ENCODE results near the gene PLCB2.

PLCB2 gene

GRCh38 chr15:40270246-40270995 lies 37.3 kb downstream of the PLCB2 start:
- Histone ChIP-seq H3K4me1 (ENCODE audit: insufficient read depth, low read length) (peaks cover 12% of the 10 kb centered on the region), H3K4me3 (ENCODE audit: low read depth in 1 of 2, low read length in 2 of 2) (no peak overlapping the region), H3K9ac (ENCODE audit: low read length) (no peak overlapping the region), H3K27me3 (ENCODE audit: control insufficient read depth in 1 of 2, insufficient read depth in 2 of 2, low read length in 2 of 2) (no peaks in the 10 kb centered on the region), H3K27ac (ENCODE audit: low read depth, low read length) (no peak overlapping the region), H3K9me3 (ENCODE audit: low read length) (no peaks in the 10 kb centered on the region), H3K36me3 (ENCODE audit: insufficient read depth, low read length) (no peaks in the 10 kb centered on the region)

- no peak overlapping the region for H3K9ac ChIP-seq (ENCODE audit: low read length)
- H3K4me3 ChIP-seq (ENCODE audit: low read depth in 1 of 2, low read length in 2 of 2) = no peak overlapping the region
- H3K27me3 ChIP-seq (ENCODE audit: control insufficient read depth in 1 of 2, insufficient read depth in 2 of 2, low read length in 2 of 2) = no peaks in the 10 kb centered on the region
- H3K4me1 ChIP-seq (ENCODE audit: insufficient read depth, low read length) = peaks cover 9% of the 10 kb centered on the region
- no peak overlapping the region for H3K27ac ChIP-seq (ENCODE audit: low read depth, low read length)
- no peaks in the 10 kb centered on the region for H3K9me3 ChIP-seq (ENCODE audit: low read length)
- no peaks in the 10 kb centered on the region for H3K36me3 ChIP-seq (ENCODE audit: insufficient read depth, low read length)
These were observed 38.1 kb downstream of the PLCB2 start for GRCh38 chr15:40269604-40270003.

GRCh38 chr15:40267670-40268069 lies 40.1 kb downstream of the PLCB2 start:
- Histone ChIP-seq H3K9me3 (ENCODE audit: low read length) (no peaks in the 10 kb centered on the region), H3K4me1 (ENCODE audit: insufficient read depth, low read length) (peaks cover 12% of the 10 kb centered on the region), H3K36me3 (ENCODE audit: insufficient read depth, low read length) (no peaks in the 10 kb centered on the region), H3K4me3 (ENCODE audit: low read depth in 1 of 2, low read length in 2 of 2) (no peak overlapping the region), H3K27ac (ENCODE audit: low read depth, low read length) (no peak overlapping the region), H3K27me3 (ENCODE audit: control insufficient read depth in 1 of 2, insufficient read depth in 2 of 2, low read length in 2 of 2) (no peaks in the 10 kb centered on the region), H3K9ac (ENCODE audit: low read length) (no peak overlapping the region)

- H3K4me3 ChIP-seq (ENCODE audit: low read depth in 1 of 2, low read length in 2 of 2) = no peak overlapping the region
- no peaks in the 10 kb centered on the region for H3K27me3 ChIP-seq (ENCODE audit: control insufficient read depth in 1 of 2, insufficient read depth in 2 of 2, low read length in 2 of 2)
- peak overlapping the region; percentile 7 for H3K27ac ChIP-seq (ENCODE audit: low read depth, low read length)
- H3K9ac ChIP-seq (ENCODE audit: low read length) = no peak overlapping the region
- H3K4me1 ChIP-seq (ENCODE audit: insufficient read depth, low read length) = peaks cover 12% of the 10 kb centered on the region
- H3K9me3 ChIP-seq (ENCODE audit: low read length) = no peaks in the 10 kb centered on the region
- H3K36me3 ChIP-seq (ENCODE audit: insufficient read depth, low read length) = no peaks in the 10 kb centered on the region
These were observed 40.9 kb downstream of the PLCB2 start for GRCh38 chr15:40266828-40267304.

GRCh38 chr15:40265875-40266274 lies 41.9 kb downstream of the PLCB2 start:
- no peak overlapping the region for H3K27ac ChIP-seq (ENCODE audit: low read depth, low read length)
- H3K27me3 ChIP-seq (ENCODE audit: control insufficient read depth in 1 of 2, insufficient read depth in 2 of 2, low read length in 2 of 2) = no peaks in the 10 kb centered on the region
- no peak overlapping the region for H3K4me3 ChIP-seq (ENCODE audit: low read depth in 1 of 2, low read length in 2 of 2)
- H3K36me3 ChIP-seq (ENCODE audit: insufficient read depth, low read length) = no peaks in the 10 kb centered on the region
- no peak overlapping the region for H3K9ac ChIP-seq (ENCODE audit: low read length)
- no peaks in the 10 kb centered on the region for H3K9me3 ChIP-seq (ENCODE audit: low read length)
- H3K4me1 ChIP-seq (ENCODE audit: insufficient read depth, low read length) = peaks cover 12% of the 10 kb centered on the region

GRCh38 chr15:40265355-40265754 lies 42.4 kb downstream of the PLCB2 start:
- Histone ChIP-seq H3K4me3 (ENCODE audit: low read depth in 1 of 2, low read length in 2 of 2) (no peak overlapping the region), H3K27me3 (ENCODE audit: control insufficient read depth in 1 of 2, insufficient read depth in 2 of 2, low read length in 2 of 2) (no peaks in the 10 kb centered on the region), H3K27ac (ENCODE audit: low read depth, low read length) (no peak overlapping the region), H3K36me3 (ENCODE audit: insufficient read depth, low read length) (no peaks in the 10 kb centered on the region), H3K4me1 (ENCODE audit: insufficient read depth, low read length) (peaks cover 12% of the 10 kb centered on the region), H3K9me3 (ENCODE audit: low read length) (no peaks in the 10 kb centered on the region), H3K9ac (ENCODE audit: low read length) (no peak overlapping the region)

- H3K4me1 ChIP-seq (ENCODE audit: insufficient read depth, low read length) = peaks cover 12% of the 10 kb centered on the region
- H3K9ac ChIP-seq (ENCODE audit: low read length) = no peak overlapping the region
- H3K9me3 ChIP-seq (ENCODE audit: low read length) = no peaks in the 10 kb centered on the region
- no peak overlapping the region for H3K4me3 ChIP-seq (ENCODE audit: low read depth in 1 of 2, low read length in 2 of 2)
- no peaks in the 10 kb centered on the region for H3K36me3 ChIP-seq (ENCODE audit: insufficient read depth, low read length)
- H3K27me3 ChIP-seq (ENCODE audit: control insufficient read depth in 1 of 2, insufficient read depth in 2 of 2, low read length in 2 of 2) = no peaks in the 10 kb centered on the region
- H3K27ac ChIP-seq (ENCODE audit: low read depth, low read length) = no peak overlapping the region
These were observed 43.2 kb downstream of the PLCB2 start for GRCh38 chr15:40264321-40265153.

- H3K9me3 ChIP-seq (ENCODE audit: low read length) = no peaks in the 10 kb centered on the region
- H3K9ac ChIP-seq (ENCODE audit: low read length) = no peak overlapping the region
- no peak overlapping the region for H3K4me3 ChIP-seq (ENCODE audit: low read depth in 1 of 2, low read length in 2 of 2)
- no peaks in the 10 kb centered on the region for H3K36me3 ChIP-seq (ENCODE audit: insufficient read depth, low read length)
- peaks cover 12% of the 10 kb centered on the region for H3K4me1 ChIP-seq (ENCODE audit: insufficient read depth, low read length)
- peaks cover 0 to under 1% of the 10 kb centered on the region in 2 donors for H3K27me3 ChIP-seq (ENCODE audit: control insufficient read depth in 1 of 2, insufficient read depth in 2 of 2, low read length in 2 of 2)
- no peak overlapping the region for H3K27ac ChIP-seq (ENCODE audit: low read depth, low read length)
These were observed 44.5 kb downstream of the PLCB2 start for GRCh38 chr15:40263024-40263754.

GRCh38 chr15:40259021-40259420 lies 48.7 kb downstream of the PLCB2 start:
- H3K4me3 ChIP-seq (ENCODE audit: low read depth in 1 of 2, low read length in 2 of 2) = no peak overlapping the region
- H3K4me1 ChIP-seq (ENCODE audit: insufficient read depth, low read length) = no peaks in the 10 kb centered on the region
- H3K27me3 ChIP-seq (ENCODE audit: control insufficient read depth in 1 of 2, insufficient read depth in 2 of 2, low read length in 2 of 2) = peaks cover 0 to 15% of the 10 kb centered on the region in 2 donors
- no peaks in the 10 kb centered on the region for H3K36me3 ChIP-seq (ENCODE audit: insufficient read depth, low read length)
- no peak overlapping the region for H3K9ac ChIP-seq (ENCODE audit: low read length)
- no peaks in the 10 kb centered on the region for H3K9me3 ChIP-seq (ENCODE audit: low read length)
- H3K27ac ChIP-seq (ENCODE audit: low read depth, low read length) = no peak overlapping the region

GRCh38 chr15:40258544-40258943 lies 49.2 kb downstream of the PLCB2 start:
- Histone ChIP-seq H3K36me3 (ENCODE audit: insufficient read depth, low read length) (no peaks in the 10 kb centered on the region), H3K27me3 (ENCODE audit: control insufficient read depth in 1 of 2, insufficient read depth in 2 of 2, low read length in 2 of 2) (peaks cover 0 to 19% of the 10 kb centered on the region in 2 donors), H3K27ac (ENCODE audit: low read depth, low read length) (no peak overlapping the region), H3K4me1 (ENCODE audit: insufficient read depth, low read length) (no peaks in the 10 kb centered on the region), H3K9ac (ENCODE audit: low read length) (no peak overlapping the region), H3K9me3 (ENCODE audit: low read length) (no peaks in the 10 kb centered on the region), H3K4me3 (ENCODE audit: low read depth in 1 of 2, low read length in 2 of 2) (no peak overlapping the region)
